Mesothelial cell of epicardium (in vitro differentiated cells): ENCODE results near the gene GPSM3. TPM values are rescaled to one million over a fixed set of nuclear protein-coding genes. Genes with fewer than 3 reads are reported as not detected.

ENCODE experiments used
- DNase-seq, 2 experiments: peaks; one replicate each; pipeline ENCODE4 v3.0.0; 2021; ENCODE audit warnings: low spot score in 2 of 2; ENCODE audit not compliant: unreplicated experiment in 2 of 2
- H3K27ac Mint-ChIP-seq: 2 replicates; pipeline ENCODE4 v1.8.0; 2021; ENCODE audit warnings: mixed read lengths
- H3K27me3 Mint-ChIP-seq: 2 replicates; pipeline ENCODE4 v1.8.0; 2021; ENCODE audit warnings: low read depth, mixed read lengths
- H3K36me3 Mint-ChIP-seq: 2 replicates; pipeline ENCODE4 v1.8.0; 2021; ENCODE audit warnings: mixed read lengths
- H3K4me1 Mint-ChIP-seq: 2 replicates; pipeline ENCODE4 v1.8.0; 2021; ENCODE audit warnings: mixed read lengths
- H3K4me3 Mint-ChIP-seq: 2 replicates; pipeline ENCODE4 v1.8.0; 2021; ENCODE audit warnings: mild to moderate bottlenecking, moderate library complexity, mixed read lengths
- H3K9me3 Mint-ChIP-seq: 2 replicates; pipeline ENCODE4 v1.8.0; 2021; ENCODE audit warnings: mixed read lengths
- total RNA-seq: library from RNA; stranded (reverse); gene quantifications from 3 replicates; pipeline ENCODE4 v1.2.1, GENCODE V29; 2021
- TF ChIP-seq, protein P1 (sequence below): fragments of 200-600 bp; sonication (generic); IDR thresholded peaks from one replicate; pipeline ENCODE4 v1.5.0; 2021; ENCODE audit warnings: antibody characterized with exemption; ENCODE audit not compliant: unreplicated experiment

The GPSM3 gene
- total RNA-seq, 1 donor from 2014 or later, result 7.6 TPM

DNA sequence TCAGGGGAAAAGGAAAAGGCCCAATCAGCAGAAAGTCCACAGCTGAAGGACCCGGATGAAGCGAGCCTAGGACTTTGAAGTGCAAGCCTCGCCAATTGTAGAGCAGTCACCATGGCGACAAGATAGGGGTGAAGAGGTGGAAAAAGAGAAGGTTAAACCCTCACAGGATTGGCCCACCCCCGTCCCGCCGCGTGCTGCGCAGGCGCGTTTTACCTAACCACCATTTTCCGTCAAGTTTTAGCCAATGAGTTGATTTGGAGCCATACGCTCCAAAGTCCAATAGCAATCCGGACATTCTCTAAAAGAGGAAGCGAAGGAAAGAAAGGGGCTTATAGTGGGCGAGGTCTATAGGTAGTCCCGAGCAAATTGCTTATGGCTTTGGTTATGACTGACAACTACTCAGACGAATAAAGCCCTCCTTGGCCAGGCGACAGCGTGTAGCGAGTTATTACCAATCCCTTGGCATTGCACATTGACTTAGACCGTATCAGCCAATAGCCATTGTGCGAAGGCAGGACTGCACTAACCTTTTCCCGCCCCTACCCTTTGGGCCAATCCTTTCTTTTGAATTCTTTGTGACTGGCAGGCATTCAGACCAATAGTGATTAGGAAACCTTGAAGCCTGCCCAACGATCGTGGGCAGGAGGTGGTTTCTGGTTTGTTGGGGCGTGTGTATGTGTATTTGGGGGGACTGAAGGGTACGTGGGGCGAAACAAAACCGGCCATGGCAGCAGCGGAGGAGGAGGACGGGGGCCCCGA, 14.5 kb downstream of the GPSM3 start, which contains the start of gene RNF5:
TSS of gene RNF5 (plus strand) at position 618 of the 759 bp plus-strand sequence. CDS start at position 725, 107 bp downstream.
- peak within 1 kb of the TSS; percentile 98 for H3K27ac Mint-ChIP-seq
- peak within 1 kb of the TSS; percentile 92 for H3K4me3 Mint-ChIP-seq
- H3K27me3 Mint-ChIP-seq, result no peaks in the 10 kb centered on the region
- TF ChIP-seq, protein P1, sequence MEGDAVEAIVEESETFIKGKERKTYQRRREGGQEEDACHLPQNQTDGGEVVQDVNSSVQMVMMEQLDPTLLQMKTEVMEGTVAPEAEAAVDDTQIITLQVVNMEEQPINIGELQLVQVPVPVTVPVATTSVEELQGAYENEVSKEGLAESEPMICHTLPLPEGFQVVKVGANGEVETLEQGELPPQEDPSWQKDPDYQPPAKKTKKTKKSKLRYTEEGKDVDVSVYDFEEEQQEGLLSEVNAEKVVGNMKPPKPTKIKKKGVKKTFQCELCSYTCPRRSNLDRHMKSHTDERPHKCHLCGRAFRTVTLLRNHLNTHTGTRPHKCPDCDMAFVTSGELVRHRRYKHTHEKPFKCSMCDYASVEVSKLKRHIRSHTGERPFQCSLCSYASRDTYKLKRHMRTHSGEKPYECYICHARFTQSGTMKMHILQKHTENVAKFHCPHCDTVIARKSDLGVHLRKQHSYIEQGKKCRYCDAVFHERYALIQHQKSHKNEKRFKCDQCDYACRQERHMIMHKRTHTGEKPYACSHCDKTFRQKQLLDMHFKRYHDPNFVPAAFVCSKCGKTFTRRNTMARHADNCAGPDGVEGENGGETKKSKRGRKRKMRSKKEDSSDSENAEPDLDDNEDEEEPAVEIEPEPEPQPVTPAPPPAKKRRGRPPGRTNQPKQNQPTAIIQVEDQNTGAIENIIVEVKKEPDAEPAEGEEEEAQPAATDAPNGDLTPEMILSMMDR, result no peak
- peaks cover 54% of the 10 kb centered on the region for H3K4me1 Mint-ChIP-seq
- peak; percentile 85 to 87 for DNase-seq
- no peaks in the 10 kb centered on the region for H3K9me3 Mint-ChIP-seq
- H3K36me3 Mint-ChIP-seq, result peaks cover 11% of the 10 kb centered on the region

DNA sequence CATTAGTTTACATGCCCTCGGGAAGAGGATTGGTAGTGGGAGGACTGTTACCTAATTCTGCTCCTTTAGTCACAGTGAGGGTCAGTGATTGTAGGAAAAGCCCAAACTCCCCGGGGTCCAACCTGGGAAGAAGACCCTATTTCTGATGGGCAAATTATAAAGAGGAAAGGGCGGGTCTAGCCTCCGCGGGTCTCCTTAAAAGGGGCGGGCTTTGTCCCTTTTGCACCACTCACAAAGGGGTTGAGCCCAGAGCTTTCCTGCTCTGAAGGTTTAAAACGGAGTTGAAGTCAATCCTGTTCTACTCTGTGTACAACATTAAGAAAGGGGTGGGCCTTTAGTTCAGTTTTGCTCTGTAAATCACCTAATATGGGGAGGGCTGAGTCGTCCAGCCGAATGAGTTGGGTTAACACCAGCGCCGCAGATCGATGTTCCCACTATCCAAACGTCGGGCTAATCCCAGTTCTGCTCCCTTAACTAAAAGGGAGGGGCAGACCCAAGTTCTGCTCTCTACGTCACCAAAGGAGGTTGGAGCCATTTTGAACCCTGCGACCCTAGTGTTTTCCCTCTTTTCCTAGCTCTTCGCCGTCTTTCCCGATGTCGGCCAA, 15.2 kb downstream of the GPSM3 start:
- no peaks in the 10 kb centered on the region for H3K9me3 Mint-ChIP-seq
- DNase-seq, result no peak
- TF ChIP-seq, protein P1, result no peak
- H3K27me3 Mint-ChIP-seq, result no peaks in the 10 kb centered on the region
- H3K4me3 Mint-ChIP-seq, result peak overlapping the region; percentile 92
- H3K36me3 Mint-ChIP-seq, result peaks cover 8% of the 10 kb centered on the region
- H3K27ac Mint-ChIP-seq, result peak overlapping the region; percentile 98
- H3K4me1 Mint-ChIP-seq, result peaks cover 59% of the 10 kb centered on the region

DNA sequence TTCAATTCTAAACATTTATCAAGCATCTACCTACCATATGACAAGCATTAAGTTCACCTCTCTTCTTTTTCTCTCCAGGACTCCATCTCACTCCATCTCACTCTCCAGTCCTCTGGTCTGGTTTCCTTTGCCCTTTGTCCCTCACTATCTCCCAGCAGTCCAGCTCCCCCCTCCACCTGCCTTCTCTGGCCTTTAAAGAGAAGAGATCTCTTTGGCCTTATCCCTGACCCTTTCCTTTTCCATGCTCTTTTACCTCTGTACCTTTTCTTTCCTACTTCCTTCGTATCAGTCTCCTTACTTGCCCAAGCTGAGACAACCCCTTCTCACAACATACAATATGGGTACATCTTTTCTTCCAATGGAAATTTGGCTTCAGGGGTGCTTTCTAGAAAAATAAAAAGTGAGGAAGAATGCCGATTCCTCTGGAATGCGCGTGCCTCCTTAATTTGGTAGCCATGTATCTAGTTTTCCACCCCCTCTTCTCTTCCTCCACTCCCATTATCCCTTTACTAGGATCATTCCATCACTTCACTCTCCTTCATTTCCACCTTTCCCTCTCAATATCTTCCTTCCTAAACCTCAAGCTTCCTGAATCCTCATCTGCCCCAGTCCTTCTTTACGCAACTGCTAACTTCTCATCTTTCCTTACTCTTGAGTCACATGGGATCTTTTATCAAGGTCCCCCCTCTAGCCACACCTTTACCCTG, 15.8 kb downstream of the GPSM3 start:
- Mint-ChIP-seq H3K4me3 (peak overlapping the region; percentile 92), H3K9me3 (no peaks in the 10 kb centered on the region), H3K4me1 (peaks cover 59% of the 10 kb centered on the region), H3K27ac (peak overlapping the region; percentile 98), H3K36me3 (peaks cover 8% of the 10 kb centered on the region), H3K27me3 (no peaks in the 10 kb centered on the region)
- DNase-seq, result no peak
- TF ChIP-seq, protein P1, result no peak

DNA sequence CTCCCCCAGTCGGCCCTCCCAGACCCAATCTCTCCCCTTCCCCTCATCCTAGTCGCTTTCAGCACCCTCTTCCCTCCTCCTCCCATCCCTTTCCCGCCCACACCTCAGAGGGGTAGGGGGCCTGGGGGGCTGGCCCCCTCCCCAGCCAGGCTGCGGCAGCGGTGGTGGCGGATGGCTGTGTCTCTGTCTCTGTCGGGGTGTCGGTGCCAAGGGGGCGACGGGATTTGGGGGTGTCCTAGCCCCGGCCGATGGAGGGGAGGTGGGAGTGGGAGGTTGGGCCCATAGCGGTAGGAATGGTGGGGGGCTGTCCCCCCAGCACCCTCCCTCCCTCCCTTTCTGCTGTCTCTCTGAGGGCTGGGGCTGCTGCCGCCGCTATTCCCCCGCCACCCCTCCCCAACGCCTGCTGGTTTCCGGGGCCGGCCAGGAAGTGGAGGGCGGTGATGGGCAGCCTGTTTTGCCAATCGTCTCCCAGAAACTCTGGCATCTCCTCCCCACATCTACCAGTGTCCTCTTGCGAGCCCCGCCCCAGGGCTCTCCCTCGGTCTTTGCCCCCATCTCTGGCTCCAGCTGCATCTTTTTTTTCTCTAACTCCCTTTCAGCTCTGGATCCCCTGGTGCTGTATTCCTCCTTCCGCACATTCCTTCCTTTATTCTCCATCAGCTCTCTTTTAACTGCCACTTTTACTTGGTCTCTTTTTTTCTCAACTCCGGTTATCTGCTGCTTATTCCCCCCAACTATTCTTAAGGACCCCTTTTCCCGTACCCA, 16.6 kb downstream of the GPSM3 start, which contains the start of gene AGPAT1:
TSS of gene AGPAT1 (minus strand) at position 374 of the 765 bp plus-strand sequence. CDS start 4,588 bp downstream, outside the sequence.
- Mint-ChIP-seq H3K27me3 (no peaks in the 10 kb centered on the region), H3K4me3 (peak within 1 kb of the TSS; percentile 92), H3K36me3 (peaks cover 13% of the 10 kb centered on the region), H3K27ac (peak within 1 kb of the TSS; percentile 98), H3K4me1 (peaks cover 59% of the 10 kb centered on the region), H3K9me3 (no peaks in the 10 kb centered on the region)
- DNase-seq, result peak; percentile 95 to 98
- TF ChIP-seq, protein P1, result no peak

DNA sequence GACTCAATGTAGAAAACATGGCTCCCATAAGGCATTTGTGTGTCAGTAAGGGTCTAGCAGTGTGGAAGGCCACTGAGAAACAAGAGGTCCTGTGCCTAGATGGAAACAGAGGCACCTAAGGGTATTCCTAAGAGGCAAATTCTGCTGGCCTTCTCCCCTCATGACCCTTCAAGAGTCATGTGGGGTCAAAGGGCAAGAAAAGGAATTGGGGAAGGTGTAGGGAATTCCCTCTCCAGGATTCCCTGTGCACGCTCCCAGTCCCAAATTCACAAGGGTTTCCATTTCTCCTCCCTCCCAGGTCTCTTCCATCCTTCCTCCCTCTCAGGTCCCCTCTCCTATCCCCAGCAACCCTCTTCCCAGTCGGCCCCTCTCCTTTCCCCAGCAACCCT, 17.1 kb downstream of the GPSM3 start:
- Mint-ChIP-seq H3K4me1 (peaks cover 59% of the 10 kb centered on the region), H3K27ac (peak overlapping the region; percentile 62), H3K36me3 (peaks cover 7% of the 10 kb centered on the region), H3K9me3 (no peaks in the 10 kb centered on the region), H3K4me3 (peak overlapping the region; percentile 92), H3K27me3 (no peaks in the 10 kb centered on the region)
- TF ChIP-seq, protein P1, result no peak
- no peak for DNase-seq
